Suppressor macrophage (primary cell): Measurements from ENCODE around the gene CLTC.
"Not testable (repeated sequence)": the region's sequence is repeated elsewhere in the genome, so short reads cannot be mapped to it uniquely, and the experiment has no call there.

Source experiments
- DNase-seq, 4 experiments: peaks; one replicate each; pipeline ENCODE4 v3.0.0-alpha.2; 2020 to 2022
- total RNA-seq, 17 experiments: gene quantifications; one replicate each; lab custom pipeline; 2026; ENCODE audit warnings: mixed read lengths in 6 of 17, inconsistent platforms in 3 of 17; lab: John Stamatoyannopoulos, UW

The CLTC gene
- total RNA-seq, result 523 to 2,264 (median 1,466) reads per million in 17 experiments

- DNase-seq, result peak; percentile 97 to 100 (median 98)
Measured at GRCh38 chr17:59619298-59620063, at the start of gene CLTC. TSS of gene CLTC (plus strand) at chr17:59619895. CDS start at chr17:59620132, 237 bp downstream.

- DNase-seq, result peak; percentile 45 to 83 (median 66)
Measured at GRCh38 chr17:59572301-59572924, 47.3 kb upstream of the CLTC start.

GRCh38 chr17:59584168-59584567 lies 35.5 kb upstream of the CLTC start:
- not testable (repeated sequence) for DNase-seq

GRCh38 chr17:59600169-59600568 lies 19.5 kb upstream of the CLTC start:
- no peak for DNase-seq

GRCh38 chr17:59601130-59601529 lies 18.6 kb upstream of the CLTC start:
- no peak for DNase-seq

GRCh38 chr17:59607061-59607460 lies 12.6 kb upstream of the CLTC start:
- DNase-seq, result no peak

- peak; percentile 26 to 47 (median 26) for DNase-seq
Measured at GRCh38 chr17:59607817-59608403, 11.8 kb upstream of the CLTC start.

GRCh38 chr17:59611503-59611902 lies 8.2 kb upstream of the CLTC start:
- DNase-seq, result no peak

- no peak for DNase-seq
Measured at GRCh38 chr17:59616253-59616920, 3.3 kb upstream of the CLTC start.

- DNase-seq, result peak in 1 of 4 experiments; percentile 22
Measured at GRCh38 chr17:59617156-59617732, 2.5 kb upstream of the CLTC start.

- no peak for DNase-seq
Measured at GRCh38 chr17:59619035-59619297, 729 bp upstream of the CLTC start.

- DNase-seq, result no peak
Measured at GRCh38 chr17:59620064-59620359, 317 bp downstream of the CLTC start.

- DNase-seq, result peak; percentile 76 to 86 (median 81)
Measured at GRCh38 chr17:59620518-59621259, 994 bp downstream of the CLTC start.

- no peak for DNase-seq
Measured at GRCh38 chr17:59621771-59622170, 2.1 kb downstream of the CLTC start.

GRCh38 chr17:59623151-59623550 lies 3.5 kb downstream of the CLTC start:
- no peak for DNase-seq

- DNase-seq, result no peak
Measured at GRCh38 chr17:59626756-59627155, 7.1 kb downstream of the CLTC start.

GRCh38 chr17:59627274-59627673 lies 7.6 kb downstream of the CLTC start:
- DNase-seq, result no peak

- DNase-seq, result peak; percentile 3 to 67 (median 36)
Measured at GRCh38 chr17:59627770-59628171, 8.1 kb downstream of the CLTC start.

- DNase-seq, result no peak
Measured at GRCh38 chr17:59629174-59629573, 9.5 kb downstream of the CLTC start.

GRCh38 chr17:59631276-59631675 lies 11.6 kb downstream of the CLTC start:
- DNase-seq, result no peak

- no peak for DNase-seq
Measured at GRCh38 chr17:59632398-59632797, 12.7 kb downstream of the CLTC start.

GRCh38 chr17:59633658-59634359 lies 14.1 kb downstream of the CLTC start:
- no peak for DNase-seq
